Chondrocyte (in vitro differentiated cells): ENCODE measurements around the gene IL7R. TPM values are rescaled to one million over a fixed set of nuclear protein-coding genes. Genes with fewer than 3 reads are reported as not detected.
A peak's percentile ranks its signal among the peaks of the same experiment; 100 is the strongest.

ENCODE experiments used
- DNase-seq: peaks from one replicate; pipeline ENCODE4 v3.0.0; 2021; ENCODE audit warnings: mixed read lengths, low spot score
- H3K27ac Mint-ChIP-seq: one replicate; pipeline ENCODE4 v1.8.0; 2021; ENCODE audit warnings: mild to moderate bottlenecking, moderate library complexity, mixed read lengths; ENCODE audit not compliant: unreplicated experiment
- H3K27me3 Mint-ChIP-seq: 2 replicates; pipeline ENCODE4 v1.8.0; 2021; ENCODE audit warnings: low read depth, mixed read lengths
- H3K36me3 Mint-ChIP-seq: 2 replicates; pipeline ENCODE4 v1.8.0; 2021; ENCODE audit warnings: low read depth, mixed read lengths
- H3K4me1 Mint-ChIP-seq: 2 replicates; pipeline ENCODE4 v1.8.0; 2021; ENCODE audit warnings: low read depth, mild to moderate bottlenecking, mixed read lengths
- H3K4me3 Mint-ChIP-seq: one replicate; pipeline ENCODE4 v1.8.0; 2021; ENCODE audit warnings: mild to moderate bottlenecking, moderate library complexity, mixed read lengths; ENCODE audit not compliant: unreplicated experiment
- H3K9me3 Mint-ChIP-seq: 2 replicates; pipeline ENCODE4 v1.8.0; 2021; ENCODE audit warnings: low read depth, mixed read lengths
- CTCF ChIP-seq: fragments of 200-600 bp; sonication (generic); IDR thresholded peaks from 2 replicates; pipeline ENCODE4 v1.5.0; 2021; ENCODE audit warnings: antibody characterized with exemption, mild to moderate bottlenecking, moderate library complexity
- long read RNA-seq: library from polyadenylated mRNA; stranded (forward); transcript quantifications from one replicate; pipeline ENCODE4 v2.0.0, GENCODE V29; 2021
- total RNA-seq: library from RNA; stranded (reverse); gene quantifications from 3 replicates; pipeline ENCODE4 v1.2.1, GENCODE V29; 2021

IL7R gene, protein sequence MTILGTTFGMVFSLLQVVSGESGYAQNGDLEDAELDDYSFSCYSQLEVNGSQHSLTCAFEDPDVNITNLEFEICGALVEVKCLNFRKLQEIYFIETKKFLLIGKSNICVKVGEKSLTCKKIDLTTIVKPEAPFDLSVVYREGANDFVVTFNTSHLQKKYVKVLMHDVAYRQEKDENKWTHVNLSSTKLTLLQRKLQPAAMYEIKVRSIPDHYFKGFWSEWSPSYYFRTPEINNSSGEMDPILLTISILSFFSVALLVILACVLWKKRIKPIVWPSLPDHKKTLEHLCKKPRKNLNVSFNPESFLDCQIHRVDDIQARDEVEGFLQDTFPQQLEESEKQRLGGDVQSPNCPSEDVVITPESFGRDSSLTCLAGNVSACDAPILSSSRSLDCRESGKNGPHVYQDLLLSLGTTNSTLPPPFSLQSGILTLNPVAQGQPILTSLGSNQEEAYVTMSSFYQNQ
- 0.36 to 0.56 TPM (median 0.50 TPM) in 3 replicates for total RNA-seq
- long read RNA-seq, result 0 reads

DNA sequence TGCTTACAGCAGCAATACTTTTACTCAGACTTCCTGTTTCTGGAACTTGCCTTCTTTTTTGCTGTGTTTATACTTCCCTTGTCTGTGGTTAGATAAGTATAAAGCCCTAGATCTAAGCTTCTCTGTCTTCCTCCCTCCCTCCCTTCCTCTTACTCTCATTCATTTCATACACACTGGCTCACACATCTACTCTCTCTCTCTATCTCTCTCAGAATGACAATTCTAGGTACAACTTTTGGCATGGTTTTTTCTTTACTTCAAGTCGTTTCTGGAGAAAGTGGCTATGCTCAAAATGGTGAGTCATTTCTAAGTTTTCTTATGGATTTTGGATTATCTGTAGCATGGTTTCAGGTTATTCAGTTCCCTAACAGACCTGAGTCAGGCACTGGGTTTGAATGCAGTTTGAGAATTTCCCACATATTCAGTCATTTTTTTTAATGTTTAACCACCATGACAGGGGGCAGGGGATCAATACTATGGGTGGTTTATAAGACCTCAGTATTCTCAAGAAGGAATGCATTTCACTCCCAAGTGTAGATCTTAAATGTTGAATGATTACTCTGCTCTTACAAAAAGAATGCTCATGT, at the start of gene IL7R:
TSS of gene IL7R (plus strand) at position 127 of the 587 bp plus-strand sequence. CDS start at position 214, 87 bp downstream.
- peaks cover 66% of the 10 kb centered on the region for H3K4me1 Mint-ChIP-seq
- H3K27ac Mint-ChIP-seq, result peak within 1 kb of the TSS; percentile 81
- no peak for DNase-seq
- no peak for TF ChIP-seq CTCF
- no peaks in the 10 kb centered on the region for H3K36me3 Mint-ChIP-seq
- H3K4me3 Mint-ChIP-seq, result no peak within 1 kb of the TSS
- peaks cover 3% of the 10 kb centered on the region for H3K9me3 Mint-ChIP-seq
- no peaks in the 10 kb centered on the region for H3K27me3 Mint-ChIP-seq

DNA sequence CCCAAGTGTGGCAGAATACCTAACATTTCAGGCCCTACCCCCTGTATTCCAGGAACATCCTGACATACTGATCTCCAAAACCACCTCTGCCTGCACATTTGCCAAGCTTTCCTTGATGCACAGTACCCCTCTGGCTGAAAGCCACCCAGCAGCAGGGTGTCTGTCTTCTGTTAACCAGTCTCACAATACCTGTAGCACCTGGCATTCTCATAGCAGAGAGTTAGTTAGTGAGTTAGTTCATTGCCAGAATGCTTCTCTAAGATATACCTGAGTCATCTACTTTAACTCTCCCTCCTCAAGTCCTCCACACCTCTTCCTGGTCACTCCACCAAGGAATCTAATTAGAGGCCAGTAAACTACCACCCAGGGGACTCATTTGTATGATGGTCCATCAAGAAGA, 46.1 kb upstream of the IL7R start:
- H3K36me3 Mint-ChIP-seq, result no peaks in the 10 kb centered on the region
- H3K9me3 Mint-ChIP-seq, result no peaks in the 10 kb centered on the region
- no peak overlapping the region for H3K27ac Mint-ChIP-seq
- no peak overlapping the region for H3K4me3 Mint-ChIP-seq
- no peak for TF ChIP-seq CTCF
- DNase-seq, result no peak
- no peaks in the 10 kb centered on the region for H3K4me1 Mint-ChIP-seq
- H3K27me3 Mint-ChIP-seq, result no peaks in the 10 kb centered on the region

DNA sequence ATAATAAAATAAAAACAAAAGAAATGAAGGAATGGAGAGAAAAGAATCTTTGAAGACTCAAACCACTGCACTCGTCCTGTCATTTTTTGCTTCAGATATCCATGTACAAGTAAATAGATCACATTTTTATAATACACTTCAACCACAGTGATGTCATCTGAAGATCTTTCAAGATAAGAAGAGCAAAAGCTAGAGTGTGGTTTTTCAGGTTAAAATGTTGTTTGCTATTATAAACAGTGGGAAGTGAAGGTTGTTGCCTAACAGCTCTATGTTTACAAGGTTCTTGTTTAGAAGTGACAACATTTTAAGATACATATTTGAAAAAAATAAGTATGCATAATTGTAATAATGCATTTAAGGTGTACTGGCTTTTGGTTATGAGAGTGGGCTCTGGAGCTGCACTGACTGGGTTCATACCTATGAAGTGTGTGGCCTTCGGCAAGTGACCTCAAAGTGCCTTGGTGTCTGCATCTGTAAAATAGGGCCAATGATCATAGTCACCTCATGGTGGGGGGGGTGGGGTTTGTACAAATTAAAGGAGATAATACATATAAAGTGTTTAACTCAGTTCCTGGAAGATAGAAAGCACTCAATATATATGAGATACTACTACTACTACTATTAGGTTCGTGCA, 45.5 kb upstream of the IL7R start:
- no peaks in the 10 kb centered on the region for H3K4me1 Mint-ChIP-seq
- H3K4me3 Mint-ChIP-seq, result no peak overlapping the region
- DNase-seq, result no peak
- no peaks in the 10 kb centered on the region for H3K27me3 Mint-ChIP-seq
- H3K36me3 Mint-ChIP-seq, result no peaks in the 10 kb centered on the region
- TF ChIP-seq CTCF, result no peak
- H3K27ac Mint-ChIP-seq, result no peak overlapping the region
- no peaks in the 10 kb centered on the region for H3K9me3 Mint-ChIP-seq

DNA sequence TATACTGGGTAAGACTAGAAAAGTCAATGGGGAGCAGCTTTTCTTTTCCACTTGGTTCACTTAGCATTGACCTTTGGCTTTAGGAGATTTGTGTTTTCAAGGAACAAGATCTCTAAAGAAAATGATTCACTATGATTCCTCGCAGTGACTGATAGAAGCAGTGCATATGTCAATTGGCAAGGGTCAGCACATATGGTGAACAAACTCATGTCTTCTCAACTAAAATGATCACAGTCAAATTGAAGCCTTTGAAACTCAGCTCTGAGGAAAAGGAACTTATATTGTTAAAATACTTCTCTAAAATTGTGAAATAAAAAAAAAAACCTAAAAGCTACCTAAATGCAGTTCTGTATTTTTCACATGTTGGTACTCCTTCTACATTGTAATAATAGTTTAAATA, 43.2 kb upstream of the IL7R start:
- H3K4me3 Mint-ChIP-seq, result no peak overlapping the region
- no peak for TF ChIP-seq CTCF
- DNase-seq, result no peak
- H3K4me1 Mint-ChIP-seq, result no peaks in the 10 kb centered on the region
- H3K27ac Mint-ChIP-seq, result no peak overlapping the region
- no peaks in the 10 kb centered on the region for H3K36me3 Mint-ChIP-seq
- no peaks in the 10 kb centered on the region for H3K9me3 Mint-ChIP-seq
- no peaks in the 10 kb centered on the region for H3K27me3 Mint-ChIP-seq
